Sigmoid colon (tissue), 7 donors: ENCODE results near the gene GJB2. TPM values are rescaled to one million over a fixed set of nuclear protein-coding genes. Genes with fewer than 3 reads are reported as not detected.

ENCODE experiments used
- DNase-seq: peaks from one replicate; pipeline ENCODE4 v3.0.0-alpha.2; 2019
- H3K27ac ChIP-seq, 4 donors: fragments of 200-600 bp; sonication (generic); one replicate each; pipeline ENCODE4 v1.5.1; 2016 to 2019; ENCODE audit warnings: mild to moderate bottlenecking in 1 of 4
- H3K27me3 ChIP-seq, 3 donors: fragments of 200-600 bp; sonication (generic); one replicate each; pipeline ENCODE4 v1.5.1; 2019; ENCODE audit warnings: mild to moderate bottlenecking in 1 of 3
- H3K36me3 ChIP-seq, 4 donors: fragments of 200-600 bp; sonication (generic); one replicate each; pipeline ENCODE4 v1.5.1; 2016 to 2019
- H3K4me1 ChIP-seq, 4 donors: fragments of 200-600 bp; sonication (generic); one replicate each; pipeline ENCODE4 v1.5.1; 2017 to 2019
- H3K4me3 ChIP-seq, 4 donors: fragments of 200-600 bp; sonication (generic); one replicate each; pipeline ENCODE4 v1.5.1; 2017 to 2019; ENCODE audit warnings: mild to moderate bottlenecking in 2 of 4, moderate library complexity in 1 of 4
- H3K9me3 ChIP-seq, 4 donors: fragments of 200-600 bp in 3 of 4; sonication (generic) in 3 of 4; one replicate each; pipeline versions ENCODE4 v1.5.1 to v1.6.1; 2013 to 2019
- CTCF ChIP-seq, 4 experiments: fragments of 450-650 bp in 3 of 4; fragments of 200-600 bp in 1 of 4; IDR thresholded peaks; one replicate each; pipeline ENCODE4 v1.5.1; 2016 to 2019; ENCODE audit warnings: antibody characterized with exemption in 4 of 4, mild to moderate bottlenecking in 3 of 4, moderate library complexity in 2 of 4
- EP300 ChIP-seq, 4 donors: sonication (generic); formaldehyde crosslinking; IDR thresholded peaks; one replicate each; pipeline ENCODE4 v1.6.1; 2017; ENCODE audit warnings: antibody characterized with exemption in 4 of 4
- POLR2A ChIP-seq, 2 donors: fragments of 450-650 bp; IDR thresholded peaks; one replicate each; pipeline ENCODE4 v1.6.1; 2016; ENCODE audit warnings: antibody characterized with exemption in 2 of 2, mild to moderate bottlenecking in 2 of 2, moderate library complexity in 2 of 2
- POLR2AphosphoS5 ChIP-seq, 4 donors: sonication (generic); formaldehyde crosslinking; IDR thresholded peaks; one replicate each; pipeline ENCODE4 v1.6.1; 2017; ENCODE audit warnings: antibody characterized with exemption in 4 of 4
- WGBS, 2 donors: extraction: QIAGEN DNeasy Blood & Tissue Kit; methylation state at CpG; one replicate each; pipeline ENCODE4 v1.1.7; 2013; 5-methylcytosine and 5-hydroxymethylcytosine counted together
- intact Hi-C: fragments of 100-400 bp; cut with DNase I; formaldehyde crosslinking; loops from one replicate; pipeline ENCODE4 v1.15.1; 2023
- polyA plus RNA-seq, 3 donors: library from polyadenylated mRNA; stranded (reverse); fragments of 200-250 nt; gene quantifications; one replicate each; pipeline ENCODE4 v1.2.3, GENCODE V29; 2013
- total RNA-seq, 4 donors: library from RNA; depleted of rRNA; stranded (reverse); fragments of >200 nt; gene quantifications; one replicate each; pipeline ENCODE4 v1.1.0, GENCODE V29; 2016
- donor health status: healthy with polysubstance abuse.
- donor health status: Bipolar disorder and iron deficiency.
- donor health status: healthy.

Gene GJB2
- total and polyA plus RNA-seq, 7 donors = 0.49 to 25.9 (median 7.3) TPM; not detected in 3

- no peak for DNase-seq
- H3K4me3 ChIP-seq = no peak overlapping the region
- no peak overlapping the region for H3K27ac ChIP-seq
- H3K9me3 ChIP-seq = no peaks in the 10 kb centered on the region
- H3K27me3 ChIP-seq = peaks cover 0 to 43% (median 0%) of the 10 kb centered on the region in 3 donors
- TF ChIP-seq POLR2AphosphoS5 (IDR thresholded peaks at IDR 0.05) (no peak), EP300 (IDR thresholded peaks at IDR 0.05) (no peak), POLR2A (IDR thresholded peaks at IDR 0.05) (no peak), CTCF (IDR thresholded peaks at IDR 0.05) (no peak)
- intact Hi-C loops = loop anchor here (10.0 kb wide), 1 partner anchor 519 kb away; the partner anchor contains the start of gene IL17D
- WGBS, 2 donors = 77 to 78% methylated on average over 12 of the region's 12 CpGs
- no peaks in the 10 kb centered on the region for H3K36me3 ChIP-seq
- H3K4me1 ChIP-seq = no peaks in the 10 kb centered on the region
Observed at GRCh38 chr13:20185366-20186056, 7.2 kb downstream of the GJB2 start.

DNA sequence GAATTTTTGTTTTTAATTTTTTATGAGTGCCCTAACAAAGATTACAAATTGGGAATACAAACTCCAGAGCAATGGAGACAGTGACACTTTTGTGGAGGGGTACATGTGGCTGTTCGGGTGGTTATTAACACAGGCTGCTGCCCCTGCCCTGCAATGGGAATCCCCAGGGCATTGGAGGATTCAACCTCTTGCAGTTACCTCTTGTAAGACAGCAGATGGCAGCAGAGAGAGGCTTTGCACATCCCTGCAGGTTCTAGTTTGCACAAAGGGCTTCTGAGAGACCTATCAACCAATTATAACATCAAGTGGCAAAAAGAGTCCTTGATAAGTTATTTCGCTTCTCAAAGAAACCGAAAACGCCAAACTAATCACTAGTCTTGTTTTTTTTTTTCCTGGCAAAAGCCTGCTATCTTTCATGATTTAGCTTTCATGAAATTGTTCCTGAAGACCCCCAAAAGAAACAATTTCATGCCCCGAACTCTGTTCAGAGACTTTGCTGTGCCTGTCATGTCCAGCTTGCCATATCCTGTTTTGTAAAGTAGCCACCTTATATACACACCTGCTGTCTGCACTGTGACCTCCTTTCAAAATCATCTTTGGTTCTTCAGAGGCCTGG, 10.4 kb downstream of the GJB2 start:
- Histone ChIP-seq H3K9me3 (no peaks in the 10 kb centered on the region), H3K27me3 (peaks cover 3 to 66% (median 15%) of the 10 kb centered on the region in 3 donors), H3K4me1 (peaks cover 0 to 2% (median 0%) of the 10 kb centered on the region in 4 donors), H3K4me3 (no peak overlapping the region), H3K27ac (no peak overlapping the region), H3K36me3 (no peaks in the 10 kb centered on the region)
- intact Hi-C loops = loop anchor here (5.0 to 10.0 kb wide), 2 partner anchors 522 to 745 kb away; partner anchors contain the start of gene IL17D
- 18 to 23% methylated on average over 5 of the region's 5 CpGs for WGBS, 2 donors
- peak in 3 of 4 experiments; percentile 45 to 80 (median 66) for TF ChIP-seq CTCF (IDR thresholded peaks at IDR 0.05)
- TF ChIP-seq POLR2A (IDR thresholded peaks at IDR 0.05) = no peak
- no peak for TF ChIP-seq EP300 (IDR thresholded peaks at IDR 0.05)
- no peak for TF ChIP-seq POLR2AphosphoS5 (IDR thresholded peaks at IDR 0.05)
- DNase-seq = no peak

DNA sequence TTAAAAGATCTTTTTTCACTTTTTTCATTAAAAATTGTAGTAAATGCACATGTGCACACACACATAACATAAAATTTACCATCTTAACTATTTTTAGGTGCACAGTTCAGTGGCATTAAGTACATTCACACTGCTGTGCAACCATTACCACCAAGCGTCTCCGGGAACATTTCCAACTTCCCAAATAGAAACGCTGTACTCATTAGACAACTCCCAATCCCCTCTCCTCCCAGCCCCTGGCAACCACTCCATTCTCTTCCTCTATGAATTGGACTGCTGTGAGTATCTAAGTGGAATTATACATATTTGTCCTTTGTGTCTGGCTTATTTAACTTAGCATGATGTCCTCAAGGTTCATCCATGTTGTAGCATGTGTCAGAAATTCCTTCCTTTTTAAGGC, 11.6 kb downstream of the GJB2 start:
- peaks cover 6 to 68% (median 18%) of the 10 kb centered on the region in 3 donors for H3K27me3 ChIP-seq
- DNase-seq = no peak
- intact Hi-C loops = loop anchor here (5.0 to 10.0 kb wide), 2 partner anchors 524 to 746 kb away; partner anchors contain the start of gene IL17D

GRCh38 chr13:20178156-20178555, 14.6 kb downstream of the GJB2 start:
- DNase-seq = no peak
- Histone ChIP-seq H3K9me3 (no peaks in the 10 kb centered on the region), H3K27me3 (peaks cover 6 to 66% (median 18%) of the 10 kb centered on the region in 3 donors), H3K36me3 (no peaks in the 10 kb centered on the region), H3K27ac (no peak overlapping the region), H3K4me3 (no peak overlapping the region), H3K4me1 (peaks cover 0 to 6% (median 0%) of the 10 kb centered on the region in 4 donors)
- TF ChIP-seq CTCF (IDR thresholded peaks at IDR 0.05) (no peak), EP300 (IDR thresholded peaks at IDR 0.05) (no peak), POLR2A (IDR thresholded peaks at IDR 0.05) (no peak), POLR2AphosphoS5 (IDR thresholded peaks at IDR 0.05) (no peak)
- intact Hi-C loops = no loop called here
- WGBS, 2 donors = 73 to 82% methylated on average over 5 of the region's 5 CpGs

More for the DNA sequence above, 11.6 kb downstream of the GJB2 start:
- WGBS, 2 donors = 82 to 86% methylated on average over 3 of the region's 3 CpGs
- Histone ChIP-seq H3K36me3 (no peaks in the 10 kb centered on the region), H3K9me3 (no peaks in the 10 kb centered on the region), H3K4me1 (peaks cover 0 to 6% (median 0%) of the 10 kb centered on the region in 4 donors), H3K27ac (no peak overlapping the region), H3K4me3 (no peak overlapping the region)
- TF ChIP-seq EP300 (IDR thresholded peaks at IDR 0.05) = no peak
